Measurements from ENCODE around the gene EFCAB6.

Gene EFCAB6

GRCh38 chr22:43706571-43707328 is 105.4 kb downstream of the EFCAB6 start:
- DNase-seq (ENCODE audit: low read depth) = no peak
- H3K4me3 ChIP-seq (ENCODE audit: control insufficient read depth, low read depth, low read length) = no peak overlapping the region
- no peak for TF ChIP-seq CTCF (IDR thresholded peaks at IDR 0.05; ENCODE audit: control insufficient read depth, insufficient read depth, low read depth, low read length, missing control alignments)

GRCh38 chr22:43706151-43706550 is 106.0 kb downstream of the EFCAB6 start:
- no peak for TF ChIP-seq CTCF (IDR thresholded peaks at IDR 0.05; ENCODE audit: control insufficient read depth, insufficient read depth, low read depth, low read length, missing control alignments)
- no peak overlapping the region for H3K4me3 ChIP-seq (ENCODE audit: control insufficient read depth, low read depth, low read length)
- DNase-seq (ENCODE audit: low read depth) = no peak

- H3K4me3 ChIP-seq (ENCODE audit: control insufficient read depth, low read depth, low read length) = no peak overlapping the region
- no peak for TF ChIP-seq CTCF (IDR thresholded peaks at IDR 0.05; ENCODE audit: control insufficient read depth, insufficient read depth, low read depth, low read length, missing control alignments)
- no peak for DNase-seq (ENCODE audit: low read depth)
Measured at GRCh38 chr22:43704051-43704450, 108.1 kb downstream of the EFCAB6 start.

- TF ChIP-seq CTCF (IDR thresholded peaks at IDR 0.05; ENCODE audit: control insufficient read depth, insufficient read depth, low read depth, low read length, missing control alignments) = no peak
- DNase-seq (ENCODE audit: low read depth) = no peak
- H3K4me3 ChIP-seq (ENCODE audit: control insufficient read depth, low read depth, low read length) = no peak overlapping the region
Measured at GRCh38 chr22:43698403-43698802, 113.7 kb downstream of the EFCAB6 start.

GRCh38 chr22:43697894-43698293 is 114.2 kb downstream of the EFCAB6 start:
- DNase-seq (ENCODE audit: low read depth) = no peak
- TF ChIP-seq CTCF (IDR thresholded peaks at IDR 0.05; ENCODE audit: control insufficient read depth, insufficient read depth, low read depth, low read length, missing control alignments) = no peak
- H3K4me3 ChIP-seq (ENCODE audit: control insufficient read depth, low read depth, low read length) = no peak overlapping the region

- DNase-seq (ENCODE audit: low read depth) = no peak
- TF ChIP-seq CTCF (IDR thresholded peaks at IDR 0.05; ENCODE audit: control insufficient read depth, insufficient read depth, low read depth, low read length, missing control alignments) = no peak
- H3K4me3 ChIP-seq (ENCODE audit: control insufficient read depth, low read depth, low read length) = no peak overlapping the region
Measured at GRCh38 chr22:43693249-43693648, 118.9 kb downstream of the EFCAB6 start.
